ENCODE results near the gene MAN2A1.

DNA sequence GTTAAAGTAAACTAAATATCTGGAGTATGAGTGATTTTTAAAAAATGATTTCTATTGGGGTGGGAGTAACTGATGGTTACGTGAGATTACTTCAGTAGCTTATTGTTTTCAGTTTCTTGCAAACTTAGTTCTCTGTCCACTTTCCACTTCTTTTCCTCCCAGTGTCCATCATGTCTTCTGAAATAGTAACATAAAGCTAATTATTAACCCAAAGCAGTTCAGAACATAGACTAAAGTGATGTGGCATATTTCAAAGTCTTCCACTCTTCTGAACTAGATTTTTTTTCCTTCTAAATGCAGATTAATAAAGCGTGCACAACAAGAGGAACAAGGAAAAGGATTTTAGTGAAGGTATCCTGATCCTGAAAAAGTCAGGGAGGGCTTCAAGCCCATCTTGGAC, 114.1 kb downstream of the MAN2A1 start:
- no peak for TF ChIP-seq POLR2A (IDR thresholded peaks at IDR 0.05)
- TF ChIP-seq, protein P1, sequence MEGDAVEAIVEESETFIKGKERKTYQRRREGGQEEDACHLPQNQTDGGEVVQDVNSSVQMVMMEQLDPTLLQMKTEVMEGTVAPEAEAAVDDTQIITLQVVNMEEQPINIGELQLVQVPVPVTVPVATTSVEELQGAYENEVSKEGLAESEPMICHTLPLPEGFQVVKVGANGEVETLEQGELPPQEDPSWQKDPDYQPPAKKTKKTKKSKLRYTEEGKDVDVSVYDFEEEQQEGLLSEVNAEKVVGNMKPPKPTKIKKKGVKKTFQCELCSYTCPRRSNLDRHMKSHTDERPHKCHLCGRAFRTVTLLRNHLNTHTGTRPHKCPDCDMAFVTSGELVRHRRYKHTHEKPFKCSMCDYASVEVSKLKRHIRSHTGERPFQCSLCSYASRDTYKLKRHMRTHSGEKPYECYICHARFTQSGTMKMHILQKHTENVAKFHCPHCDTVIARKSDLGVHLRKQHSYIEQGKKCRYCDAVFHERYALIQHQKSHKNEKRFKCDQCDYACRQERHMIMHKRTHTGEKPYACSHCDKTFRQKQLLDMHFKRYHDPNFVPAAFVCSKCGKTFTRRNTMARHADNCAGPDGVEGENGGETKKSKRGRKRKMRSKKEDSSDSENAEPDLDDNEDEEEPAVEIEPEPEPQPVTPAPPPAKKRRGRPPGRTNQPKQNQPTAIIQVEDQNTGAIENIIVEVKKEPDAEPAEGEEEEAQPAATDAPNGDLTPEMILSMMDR (IDR thresholded peaks at IDR 0.05), result no peak
